Measurements from ENCODE around the gene MINDY4B. TPM values are rescaled to one million over a fixed set of nuclear protein-coding genes. Genes with fewer than 3 reads are reported as not detected.

Gene MINDY4B
- total and polyA plus RNA-seq, 12 donors: 0.71 to 2.9 (median 1.4) TPM; not detected in 7

DNA sequence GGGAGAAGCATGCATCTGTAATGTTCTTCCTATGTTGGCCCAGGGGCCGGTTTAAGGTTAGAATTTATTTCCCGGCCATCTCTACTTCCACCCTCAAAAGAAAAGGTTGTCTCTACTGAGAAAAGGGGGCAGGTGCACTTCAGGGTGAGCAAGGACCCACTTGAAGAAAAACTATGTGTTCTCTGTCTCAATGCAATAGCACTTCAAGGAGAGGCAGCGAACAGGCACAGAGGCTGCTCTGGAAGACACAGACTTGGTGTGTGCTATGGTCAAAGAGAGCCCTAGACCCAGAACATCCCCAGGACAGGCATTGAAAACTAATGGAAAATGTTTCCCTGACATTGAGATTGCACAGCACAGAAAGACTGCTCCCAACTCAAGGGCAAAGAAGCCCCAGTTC lies 7.6 kb downstream of the MINDY4B start:
- Histone ChIP-seq H3K4me1 (replicated peaks in 1 of 2) (no peaks in the 10 kb centered on the region), H3K9me3 (replicated peaks in 1 of 3) (no peaks in the 10 kb centered on the region), H3K27ac (no peak overlapping the region), H3K36me3 (replicated peaks in 1 of 2) (no peaks in the 10 kb centered on the region), H3K27me3 (no peaks in the 10 kb centered on the region), H3K4me3 (no peak overlapping the region)
- no peak for DNase-seq
- intact Hi-C loops (cut with DNase I): no loop called here
- WGBS, 4 donors: 95 to 98% (median 97%) methylated on average over 3 of the region's 3 CpGs
- TF ChIP-seq, protein P1, sequence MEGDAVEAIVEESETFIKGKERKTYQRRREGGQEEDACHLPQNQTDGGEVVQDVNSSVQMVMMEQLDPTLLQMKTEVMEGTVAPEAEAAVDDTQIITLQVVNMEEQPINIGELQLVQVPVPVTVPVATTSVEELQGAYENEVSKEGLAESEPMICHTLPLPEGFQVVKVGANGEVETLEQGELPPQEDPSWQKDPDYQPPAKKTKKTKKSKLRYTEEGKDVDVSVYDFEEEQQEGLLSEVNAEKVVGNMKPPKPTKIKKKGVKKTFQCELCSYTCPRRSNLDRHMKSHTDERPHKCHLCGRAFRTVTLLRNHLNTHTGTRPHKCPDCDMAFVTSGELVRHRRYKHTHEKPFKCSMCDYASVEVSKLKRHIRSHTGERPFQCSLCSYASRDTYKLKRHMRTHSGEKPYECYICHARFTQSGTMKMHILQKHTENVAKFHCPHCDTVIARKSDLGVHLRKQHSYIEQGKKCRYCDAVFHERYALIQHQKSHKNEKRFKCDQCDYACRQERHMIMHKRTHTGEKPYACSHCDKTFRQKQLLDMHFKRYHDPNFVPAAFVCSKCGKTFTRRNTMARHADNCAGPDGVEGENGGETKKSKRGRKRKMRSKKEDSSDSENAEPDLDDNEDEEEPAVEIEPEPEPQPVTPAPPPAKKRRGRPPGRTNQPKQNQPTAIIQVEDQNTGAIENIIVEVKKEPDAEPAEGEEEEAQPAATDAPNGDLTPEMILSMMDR (IDR thresholded peaks at IDR 0.05): no peak
- TF ChIP-seq POLR2A (IDR thresholded peaks at IDR 0.05): no peak

DNA sequence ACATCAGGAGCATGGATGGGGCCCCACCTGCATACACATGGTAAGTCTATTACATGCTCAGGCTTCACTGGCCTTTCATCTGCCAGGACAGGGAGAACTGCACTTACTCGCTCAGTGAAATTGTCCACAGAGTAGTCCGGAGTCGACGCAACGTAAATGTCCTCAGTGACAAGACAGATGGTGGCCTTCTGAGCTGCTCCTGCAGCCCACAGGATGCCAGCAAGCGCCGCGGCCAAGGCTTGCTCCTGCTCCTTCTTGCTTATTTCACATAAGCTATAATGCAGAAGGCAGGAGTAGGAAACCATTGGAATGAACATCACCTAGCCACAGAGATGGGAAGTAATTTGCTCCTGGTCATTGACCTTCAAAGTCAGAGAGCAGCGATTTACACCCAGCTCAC lies 14.4 kb downstream of the MINDY4B start:
- intact Hi-C loops (cut with DNase I): no loop called here
- no peak overlapping the region for H3K4me3 ChIP-seq

DNA sequence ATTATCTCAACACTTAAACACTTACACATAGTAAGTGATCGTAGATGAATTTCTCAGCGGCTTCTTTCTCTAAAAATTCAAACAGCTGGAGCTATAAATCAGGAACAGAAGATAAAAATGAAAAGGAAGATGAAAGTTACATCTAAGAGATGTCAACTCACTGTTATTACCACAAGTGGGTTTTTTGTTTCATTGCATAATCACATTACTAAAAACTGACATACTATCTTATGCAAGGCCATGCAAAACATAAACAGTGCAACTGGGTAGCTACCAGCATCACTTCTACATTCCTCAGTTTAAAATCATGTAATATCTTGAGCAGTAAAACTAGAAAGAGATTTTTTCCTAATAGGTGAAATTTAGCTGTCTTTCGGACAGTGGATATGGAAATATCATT lies 14.9 kb downstream of the MINDY4B start:
- Histone ChIP-seq H3K27me3 (no peaks in the 10 kb centered on the region), H3K36me3 (replicated peaks in 1 of 2) (no peaks in the 10 kb centered on the region), H3K4me1 (replicated peaks in 1 of 2) (no peaks in the 10 kb centered on the region), H3K27ac (no peak overlapping the region), H3K4me3 (no peak overlapping the region), H3K9me3 (replicated peaks in 1 of 3) (no peaks in the 10 kb centered on the region)
- TF ChIP-seq POLR2A (IDR thresholded peaks at IDR 0.05): no peak
- TF ChIP-seq, protein P1 (IDR thresholded peaks at IDR 0.05): no peak
- intact Hi-C loops (cut with DNase I): no loop called here
- WGBS, 4 donors: 63 to 78% (median 70%) methylated on average over 3 of the region's 3 CpGs
- no peak for DNase-seq

More for the DNA sequence above, 14.4 kb downstream of the MINDY4B start:
- Histone ChIP-seq H3K27ac (no peak overlapping the region), H3K9me3 (replicated peaks in 1 of 3) (no peaks in the 10 kb centered on the region), H3K27me3 (no peaks in the 10 kb centered on the region), H3K36me3 (replicated peaks in 1 of 2) (no peaks in the 10 kb centered on the region), H3K4me1 (replicated peaks in 1 of 2) (no peaks in the 10 kb centered on the region)
- DNase-seq: no peak
- 64 to 74% (median 69%) methylated on average over 5 to 9 of the region's 9 CpGs for WGBS, 4 donors
- no peak for TF ChIP-seq POLR2A (IDR thresholded peaks at IDR 0.05)
- TF ChIP-seq, protein P1 (IDR thresholded peaks at IDR 0.05): no peak

DNA sequence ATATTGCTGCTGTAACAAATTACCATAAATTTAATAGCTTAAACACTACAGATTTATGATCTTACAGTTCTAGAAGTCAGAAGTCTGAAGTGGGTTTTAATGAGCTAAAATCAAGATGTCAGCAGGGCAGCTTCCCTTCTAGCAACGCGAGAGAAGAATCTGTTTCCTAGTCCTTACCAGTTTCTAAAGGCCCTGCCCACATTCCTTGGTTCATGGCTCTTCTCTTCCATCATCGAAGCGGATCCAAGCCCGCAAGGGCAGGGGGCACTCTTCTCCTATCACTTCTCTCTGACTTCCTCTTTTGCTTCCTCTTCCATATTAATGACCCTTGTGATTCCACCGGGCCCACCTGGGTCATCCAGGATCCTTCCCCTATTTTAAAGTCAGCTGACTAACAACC lies 16.1 kb downstream of the MINDY4B start:
- Histone ChIP-seq H3K4me1 (replicated peaks in 1 of 2) (no peaks in the 10 kb centered on the region), H3K27ac (no peak overlapping the region), H3K27me3 (no peaks in the 10 kb centered on the region), H3K9me3 (replicated peaks in 1 of 3) (no peaks in the 10 kb centered on the region), H3K36me3 (replicated peaks in 1 of 2) (no peaks in the 10 kb centered on the region), H3K4me3 (no peak overlapping the region)
- WGBS, 4 donors: 79 to 90% (median 84%) methylated on average over 6 of the region's 6 CpGs
- TF ChIP-seq, protein P1 (IDR thresholded peaks at IDR 0.05): no peak
- no peak for TF ChIP-seq POLR2A (IDR thresholded peaks at IDR 0.05)
- intact Hi-C loops (cut with DNase I): no loop called here
- no peak for DNase-seq
